Upper lobe of right lung (tissue), 1 donor: ENCODE measurements around the gene STATH. TPM values are rescaled to one million over a fixed set of nuclear protein-coding genes. Genes with fewer than 3 reads are reported as not detected.

Source experiments
- ATAC-seq: fragments of 200-7000 bp; cut with Tn5 transposase; one replicate; pipeline ENCODE4 v1.9.1; 2020; ENCODE audit warnings: mild to moderate bottlenecking, moderate library complexity
- DNase-seq: peaks from one replicate; pipeline ENCODE4 v3.0.0-alpha.2; 2020
- H3K27ac ChIP-seq: fragments of 200-600 bp; one replicate; pipeline ENCODE4 v1.8.0; 2022
- H3K27me3 ChIP-seq: fragments of 200-600 bp; one replicate; pipeline ENCODE4 v1.8.0; 2022; ENCODE audit warnings: mild to moderate bottlenecking
- H3K36me3 ChIP-seq: fragments of 200-600 bp; one replicate; pipeline ENCODE4 v1.8.0; 2022
- H3K4me1 ChIP-seq: fragments of 200-600 bp; one replicate; pipeline ENCODE4 v1.8.0; 2022
- H3K4me3 ChIP-seq: fragments of 200-600 bp; one replicate; pipeline ENCODE4 v1.8.0; 2022; ENCODE audit warnings: mild to moderate bottlenecking
- H3K9me3 ChIP-seq: fragments of 200-600 bp; one replicate; pipeline ENCODE4 v1.8.0; 2022
- CTCF ChIP-seq: fragments of 200-600 bp; IDR thresholded peaks from one replicate; pipeline ENCODE4 v1.8.0; 2022; ENCODE audit warnings: antibody characterized with exemption
- intact Hi-C: fragments of 100-400 bp; cut with DNase I; formaldehyde crosslinking; loops from one replicate; pipeline ENCODE4 v1.11.0; 2022
- long read RNA-seq: library from polyadenylated mRNA; unstranded; transcript quantifications from one replicate; pipeline ENCODE4 v2.0.0, GENCODE V29; 2021
- total RNA-seq: library from RNA; stranded (reverse); fragmentation: NEBNext Ultra II Directional; extraction: Animal tissue kit (Norgen Biotek cat#: 25700); gene quantifications from one replicate; pipeline ENCODE4 v1.2.1, GENCODE V29; 2021
- donor health status: DM: no; HTN: yes; CAD: no; lungs with severe emphysema.

STATH gene, protein sequence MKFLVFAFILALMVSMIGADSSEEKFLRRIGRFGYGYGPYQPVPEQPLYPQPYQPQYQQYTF
- total RNA-seq = not detected
- long read RNA-seq = 0 reads

DNA sequence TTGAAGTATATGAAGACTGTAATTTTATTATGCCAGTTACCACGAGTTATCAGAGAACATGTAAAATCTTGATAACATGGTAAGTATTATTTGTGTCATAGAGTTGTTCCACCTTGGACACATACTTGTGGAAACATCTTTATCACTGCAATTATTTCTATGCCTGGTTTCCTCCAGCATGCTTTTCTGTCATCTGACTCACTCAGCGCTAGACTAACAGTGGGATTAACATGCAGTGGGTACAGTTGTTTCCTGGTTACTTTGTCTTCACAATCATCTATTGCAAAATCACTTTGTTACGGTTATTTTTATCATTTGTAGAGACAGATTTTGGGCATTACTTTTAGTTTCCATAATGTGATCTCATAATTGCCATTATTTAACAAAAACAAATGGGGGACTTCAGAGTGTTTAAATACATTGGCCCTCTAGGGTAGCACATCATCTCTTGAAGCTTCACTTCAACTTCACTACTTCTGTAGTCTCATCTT lies at the start of gene STATH:
Gene STATH (plus strand): TSS at position 441 of the 491 bp plus-strand sequence. CDS start 2,472 bp downstream, outside the sequence.
- Histone ChIP-seq H3K4me3 (no peak within 1 kb of the TSS), H3K4me1 (no peaks in the 10 kb centered on the region), H3K27me3 (no peaks in the 10 kb centered on the region), H3K36me3 (no peaks in the 10 kb centered on the region), H3K9me3 (no peaks in the 10 kb centered on the region), H3K27ac (no peak within 1 kb of the TSS)
- no peak for DNase-seq
- intact Hi-C loops = no loop called here
- no peak for TF ChIP-seq CTCF
- no peak for ATAC-seq

- Histone ChIP-seq H3K4me3 (no peak overlapping the region), H3K27me3 (no peaks in the 10 kb centered on the region), H3K9me3 (no peaks in the 10 kb centered on the region), H3K36me3 (no peaks in the 10 kb centered on the region), H3K27ac (no peak overlapping the region), H3K4me1 (no peaks in the 10 kb centered on the region)
- no peak for TF ChIP-seq CTCF
- ATAC-seq (no peak), DNase-seq (no peak)
- intact Hi-C loops = no loop called here
Measured at GRCh38 chr4:69951602-69952001, 44.2 kb upstream of the STATH start.

DNA sequence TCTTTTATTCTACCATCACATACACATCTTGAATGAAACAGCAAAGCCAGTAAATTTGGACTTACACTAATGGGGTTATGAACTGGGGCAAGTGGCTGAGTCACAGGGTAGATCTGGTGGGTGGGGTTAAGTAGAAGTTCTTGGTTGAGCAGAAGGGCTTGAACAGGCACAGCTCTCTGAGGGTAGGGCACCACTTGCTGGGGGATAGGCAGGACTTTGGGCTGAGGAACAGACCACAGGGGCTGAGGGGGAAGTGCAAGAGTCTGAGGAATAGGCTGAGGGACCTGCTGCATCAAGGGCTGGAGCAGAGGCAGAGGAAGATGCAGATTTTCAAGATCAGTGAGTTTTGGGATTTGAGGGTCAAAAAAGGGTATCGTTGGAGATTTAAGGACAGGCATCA lies 38.6 kb upstream of the STATH start:
- TF ChIP-seq CTCF = no peak
- Histone ChIP-seq H3K4me1 (no peaks in the 10 kb centered on the region), H3K27me3 (no peaks in the 10 kb centered on the region), H3K36me3 (no peaks in the 10 kb centered on the region), H3K4me3 (no peak overlapping the region), H3K9me3 (no peaks in the 10 kb centered on the region), H3K27ac (no peak overlapping the region)
- ATAC-seq = no peak
- intact Hi-C loops = no loop called here
- no peak for DNase-seq

- Histone ChIP-seq H3K27me3 (no peaks in the 10 kb centered on the region), H3K9me3 (no peaks in the 10 kb centered on the region), H3K27ac (no peak within 1 kb of the TSS), H3K4me1 (no peaks in the 10 kb centered on the region), H3K4me3 (no peak within 1 kb of the TSS), H3K36me3 (no peaks in the 10 kb centered on the region)
- no peak for TF ChIP-seq CTCF
- DNase-seq = no peak
- ATAC-seq = no peak
- intact Hi-C loops = no loop called here
Measured at GRCh38 chr4:69965628-69966027, 30.1 kb upstream of the STATH start, which contains the start of gene CSN2. TSS of gene CSN2 (minus strand) at chr4:69965728. CDS start at chr4:69960995, 4,733 bp downstream.

GRCh38 chr4:69970071-69970470 lies 25.7 kb upstream of the STATH start:
- H3K27ac ChIP-seq = no peak overlapping the region
- no peak for TF ChIP-seq CTCF
- intact Hi-C loops = no loop called here
- no peaks in the 10 kb centered on the region for H3K9me3 ChIP-seq
- no peaks in the 10 kb centered on the region for H3K27me3 ChIP-seq
- no peaks in the 10 kb centered on the region for H3K4me1 ChIP-seq
- DNase-seq = no peak
- no peaks in the 10 kb centered on the region for H3K36me3 ChIP-seq
- no peak overlapping the region for H3K4me3 ChIP-seq
- no peak for ATAC-seq

DNA sequence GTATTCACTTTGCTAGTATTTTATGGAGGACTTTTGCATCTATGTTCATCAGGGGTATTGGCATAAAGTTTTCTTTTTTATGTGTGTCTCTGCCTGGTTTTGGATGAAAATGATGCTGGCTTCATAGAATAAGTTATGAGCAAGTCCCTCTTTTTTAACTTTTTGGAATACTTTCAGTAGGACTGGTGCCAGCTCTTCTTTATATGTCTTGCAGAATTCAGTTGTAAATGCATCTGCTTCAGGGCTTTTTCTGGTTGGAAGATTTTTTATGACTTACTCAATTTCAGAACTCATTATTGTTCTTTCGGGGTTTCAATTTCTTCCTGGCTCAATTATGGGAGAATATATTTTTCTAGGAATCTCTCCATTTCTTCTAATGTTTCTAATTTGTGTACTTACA lies 21.1 kb upstream of the STATH start:
- DNase-seq (no peak), ATAC-seq (no peak)
- no peak for TF ChIP-seq CTCF
- intact Hi-C loops = no loop called here
- Histone ChIP-seq H3K27ac (no peak overlapping the region), H3K36me3 (no peaks in the 10 kb centered on the region), H3K4me3 (no peak overlapping the region), H3K4me1 (no peaks in the 10 kb centered on the region), H3K27me3 (no peaks in the 10 kb centered on the region), H3K9me3 (no peaks in the 10 kb centered on the region)
